ENCODE results near the gene COL23A1. TPM values are rescaled to one million over a fixed set of nuclear protein-coding genes. Genes with fewer than 3 reads are reported as not detected.

Gene COL23A1
- polyA plus RNA-seq, 3 donors: 0.11 to 0.21 TPM; not detected in 1

DNA sequence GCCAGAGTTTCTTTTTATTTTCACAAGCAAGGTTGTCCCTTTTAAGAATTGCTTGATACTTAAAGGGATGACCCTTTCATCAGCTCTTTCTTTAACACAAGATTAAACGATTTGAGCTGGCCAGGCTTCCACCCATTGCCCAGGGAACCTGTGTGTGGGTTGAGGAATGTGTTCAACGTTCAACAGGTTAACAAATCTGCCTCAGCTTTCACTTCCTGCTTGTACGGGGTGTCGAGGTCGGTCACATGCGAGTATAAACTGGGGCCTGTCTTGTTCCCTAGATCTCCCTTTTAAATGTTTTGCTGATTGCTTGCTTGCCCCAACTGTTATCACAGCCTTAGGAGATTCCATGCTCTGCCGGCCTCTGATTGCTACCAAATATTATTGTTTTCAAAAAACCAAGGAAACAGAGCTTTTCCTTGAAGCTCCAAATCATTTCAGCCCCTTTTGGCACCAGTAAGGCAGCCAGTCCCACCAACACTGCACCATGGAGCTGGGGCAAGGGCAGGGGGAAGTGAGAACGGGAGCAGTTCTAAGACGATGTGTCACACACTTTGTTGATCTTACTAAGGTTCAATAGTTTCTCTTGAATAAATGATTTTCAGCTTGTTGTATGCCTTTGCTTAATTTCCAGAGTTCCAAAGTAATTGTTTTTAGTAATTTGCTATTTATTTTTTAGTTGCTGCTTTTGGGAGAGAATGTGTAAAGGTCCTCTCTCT, 47.3 kb upstream of the COL23A1 start:
- Histone ChIP-seq H3K27me3 (ENCODE audit: control insufficient read depth in 2 of 2, insufficient read depth in 2 of 2, low read length in 2 of 2) (no peaks in the 10 kb centered on the region), H4K20me1 (ENCODE audit: insufficient read depth, low read length) (no peaks in the 10 kb centered on the region), H2AFZ (ENCODE audit: insufficient read depth, low read depth, low read length, poor library complexity, severe bottlenecking) (peak overlapping the region; percentile 80), H3K79me2 (ENCODE audit: insufficient read depth, low read length) (no peaks in the 10 kb centered on the region), H3K36me3 (replicated peaks in 1 of 2; ENCODE audit: control insufficient read depth in 1 of 2, insufficient read depth in 2 of 2, low read length in 2 of 2) (no peaks in the 10 kb centered on the region), H3K9ac (ENCODE audit: insufficient read depth, low read length, poor library complexity, severe bottlenecking) (peak overlapping the region; percentile 2), H3K4me2 (replicated peaks; ENCODE audit: extremely low read depth, low read length, poor library complexity, severe bottlenecking) (peak overlapping the region; percentile 21), H3K27ac (ENCODE audit: low read depth in 1 of 2, low read length in 2 of 2) (peak overlapping the region; percentile 50 to 88), H3K4me1 (ENCODE audit: control insufficient read depth in 1 of 2, insufficient read depth in 2 of 2, low read length in 2 of 2) (peaks cover 15 to 17% of the 10 kb centered on the region in 2 donors), H3K4me3 (replicated peaks in 1 of 3; ENCODE audit: low read depth in 2 of 3, low read length in 3 of 3) (no peak overlapping the region), H3K9me3 (replicated peaks in 1 of 2; ENCODE audit: control insufficient read depth in 1 of 2, insufficient read depth in 1 of 2, low read length in 2 of 2) (peaks cover 14 to 16% of the 10 kb centered on the region in 2 donors)
- no peak for TF ChIP-seq CTCF (IDR thresholded peaks at IDR 0.05)
- DNase-seq: peak; percentile 52 to 59 (median 54)
- Mint-ChIP-seq H3K4me1 (peaks cover 11% of the 10 kb centered on the region), H3K36me3 (no peaks in the 10 kb centered on the region), H3K9me3 (peaks cover 17 to 37% (median 25%) of the 10 kb centered on the region in 7 donors), H3K4me3 (no peak overlapping the region), H3K27me3 (ENCODE audit: low read depth in 3 of 3) (peaks cover 6 to 9% (median 8%) of the 10 kb centered on the region in 3 donors), H3K27ac (peak overlapping the region in 6 of 7 donors; percentile 72 to 94 (median 88))
- WGBS (ENCODE audit: insufficient coverage): 17% methylated on average over 4 of the region's 9 CpGs
- intact Hi-C loops (cut with micrococcal nuclease): no loop called here

GRCh38 chr5:178632285-178632684, 42.1 kb upstream of the COL23A1 start:
- H3K9me3 ChIP-seq (replicated peaks in 1 of 2; ENCODE audit: control insufficient read depth in 1 of 2, insufficient read depth in 1 of 2, low read length in 2 of 2): peaks cover 13 to 14% of the 10 kb centered on the region in 2 donors
- no peak overlapping the region for H3K4me2 ChIP-seq (replicated peaks; ENCODE audit: extremely low read depth, low read length, poor library complexity, severe bottlenecking)
- H3K4me1 ChIP-seq (ENCODE audit: control insufficient read depth in 1 of 2, insufficient read depth in 2 of 2, low read length in 2 of 2): peaks cover 8% of the 10 kb centered on the region in 2 donors
- Mint-ChIP-seq H3K27me3 (ENCODE audit: low read depth in 3 of 3) (peaks cover 4 to 8% (median 7%) of the 10 kb centered on the region in 3 donors), H3K4me3 (no peak overlapping the region), H3K27ac (peak overlapping the region in 1 of 7 donors; percentile 52), H3K4me1 (peaks cover 5% of the 10 kb centered on the region), H3K36me3 (peaks cover 0 to 4% of the 10 kb centered on the region in 2 donors), H3K9me3 (peaks cover 10 to 27% (median 19%) of the 10 kb centered on the region in 7 donors)
- no peaks in the 10 kb centered on the region for H4K20me1 ChIP-seq (ENCODE audit: insufficient read depth, low read length)
- no peak overlapping the region for H3K9ac ChIP-seq (ENCODE audit: insufficient read depth, low read length, poor library complexity, severe bottlenecking)
- H3K4me3 ChIP-seq (replicated peaks in 1 of 3; ENCODE audit: low read depth in 2 of 3, low read length in 3 of 3): no peak overlapping the region
- H3K36me3 ChIP-seq (replicated peaks in 1 of 2; ENCODE audit: control insufficient read depth in 1 of 2, insufficient read depth in 2 of 2, low read length in 2 of 2): no peaks in the 10 kb centered on the region
- H3K27ac ChIP-seq (ENCODE audit: low read depth in 1 of 2, low read length in 2 of 2): no peak overlapping the region
- peak in 2 of 3 donors; percentile 32 to 55 for DNase-seq
- WGBS (ENCODE audit: insufficient coverage): no CpG with 5 or more reads among the region's 4 CpGs
- H2AFZ ChIP-seq (ENCODE audit: insufficient read depth, low read depth, low read length, poor library complexity, severe bottlenecking): no peak overlapping the region
- H3K79me2 ChIP-seq (ENCODE audit: insufficient read depth, low read length): no peaks in the 10 kb centered on the region
- no peaks in the 10 kb centered on the region for H3K27me3 ChIP-seq (ENCODE audit: control insufficient read depth in 2 of 2, insufficient read depth in 2 of 2, low read length in 2 of 2)
- no peak for TF ChIP-seq CTCF (IDR thresholded peaks at IDR 0.05)
- intact Hi-C loops (cut with micrococcal nuclease): no loop called here
